OCI-LY1 (cell line): ENCODE measurements around the gene PTPRN2.

Experiments
- H2AFZ ChIP-seq: fragments of 200-600 bp; sonication (generic), shearing (Covaris generic); 2 replicates; pipeline ENCODE4 v1.6.0; 2014; ENCODE audit warnings: antibody characterized with exemption, mild to moderate bottlenecking, low read length
- H3F3A ChIP-seq: fragments of 200-600 bp; sonication (generic), shearing (Covaris generic); 2 replicates; pipeline ENCODE4 v1.6.0; 2014; ENCODE audit warnings: mild to moderate bottlenecking, antibody characterized with exemption, low read length, moderate library complexity; ENCODE audit not compliant: insufficient read depth
- H3K27ac ChIP-seq: fragments of 200-600 bp; sonication (generic); 2 replicates; pipeline ENCODE4 v1.5.1; 2014; ENCODE audit warnings: low read length, mixed run types, mild to moderate bottlenecking, low read depth; ENCODE audit not compliant: poor library complexity, severe bottlenecking
- H3K27me3 ChIP-seq: fragments of 200-600 bp; sonication (generic); 2 replicates; pipeline ENCODE4 v1.6.0; 2014; ENCODE audit warnings: antibody characterized with exemption, mild to moderate bottlenecking, low read length, moderate library complexity; ENCODE audit not compliant: insufficient read depth
- H3K36me3 ChIP-seq: fragments of 200-600 bp; sonication (generic); 2 replicates; pipeline ENCODE4 v1.6.1; 2014; ENCODE audit warnings: mild to moderate bottlenecking, antibody characterized with exemption, low read length, moderate library complexity, mixed read lengths; ENCODE audit not compliant: insufficient read depth
- H3K4me1 ChIP-seq: fragments of 200-600 bp; sonication (generic); 2 replicates; pipeline ENCODE4 v1.5.1; 2014; ENCODE audit warnings: mild to moderate bottlenecking, low read length, moderate library complexity; ENCODE audit not compliant: insufficient read depth, severe bottlenecking
- H3K4me2 ChIP-seq: fragments of 200-600 bp; sonication (generic), shearing (Covaris generic); 2 replicates; pipeline ENCODE4 v1.6.1; 2014; ENCODE audit warnings: low read length
- H3K4me3 ChIP-seq: fragments of 200-600 bp; sonication (generic); 2 replicates; pipeline ENCODE4 v1.5.1; 2014; ENCODE audit warnings: low read length, low read depth, mild to moderate bottlenecking, mixed read lengths; ENCODE audit not compliant: poor library complexity, severe bottlenecking
- H3K79me2 ChIP-seq: fragments of 200-600 bp; shearing (Covaris generic); 2 replicates; pipeline ENCODE4 v1.6.1; 2016; ENCODE audit warnings: mixed run types, low read length, mixed read lengths; ENCODE audit not compliant: insufficient read depth
- H3K9ac ChIP-seq: fragments of 200-600 bp; sonication (generic), shearing (Covaris generic); 2 replicates; pipeline ENCODE4 v1.6.1; 2014; ENCODE audit warnings: mild to moderate bottlenecking, low read length, mixed read lengths
- H3K9me2 ChIP-seq: fragments of 200-600 bp; sonication (generic), shearing (Covaris generic); 2 replicates; pipeline ENCODE4 v1.6.1; 2014; ENCODE audit warnings: low read depth, mild to moderate bottlenecking, low read length, mixed read lengths
- H3K9me3 ChIP-seq: fragments of 200-600 bp; shearing (Covaris generic); 2 replicates; pipeline ENCODE4 v1.6.1; 2014; ENCODE audit warnings: low read length, mixed read lengths
- H4K20me1 ChIP-seq: fragments of 200-600 bp; sonication (generic), shearing (Covaris generic); 2 replicates; pipeline ENCODE4 v1.6.0; 2016; ENCODE audit warnings: mild to moderate bottlenecking, low read length; ENCODE audit not compliant: insufficient read depth
- EZH2 ChIP-seq: fragments of 200-600 bp; sonication (generic), shearing (Covaris generic); IDR thresholded peaks from 2 replicates; pipeline ENCODE4 v1.8.0; 2017; ENCODE audit warnings: borderline replicate concordance, mixed run types, mild to moderate bottlenecking, antibody characterized with exemption, low read length, moderate library complexity, mixed read lengths
- TF ChIP-seq, protein P1 (sequence below): fragments of 200-600 bp; sonication (generic), shearing (Covaris generic); IDR thresholded peaks from 2 replicates; pipeline ENCODE4 v1.5.1; 2017; ENCODE audit warnings: mild to moderate bottlenecking, antibody characterized with exemption, low read length, moderate library complexity, mixed read lengths

The PTPRN2 gene

DNA sequence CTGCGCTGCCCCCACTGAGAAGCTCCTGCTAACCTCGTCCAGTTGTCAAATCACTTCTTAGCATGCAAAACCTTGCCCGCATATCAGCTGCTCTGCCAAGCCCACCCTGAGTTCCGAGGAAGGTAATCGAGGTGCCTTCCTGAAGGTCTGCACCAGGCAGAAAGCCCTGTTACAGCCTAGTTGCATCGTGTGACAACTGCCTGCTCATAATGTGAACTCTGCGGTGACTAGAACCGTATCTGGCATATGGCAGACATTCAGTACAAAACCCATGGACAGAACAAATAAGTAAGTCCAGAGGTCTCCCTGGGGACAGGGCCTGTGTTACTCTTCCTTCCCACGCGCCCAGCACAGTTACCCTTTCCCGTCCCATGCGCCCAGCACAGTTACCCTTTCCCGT lies 856.5 kb downstream of the PTPRN2 start:
- H3K9me3 ChIP-seq, result no peaks in the 10 kb centered on the region
- H3K4me3 ChIP-seq, result no peak overlapping the region
- H3K9ac ChIP-seq, result no peak overlapping the region
- H3K27me3 ChIP-seq, result no peaks in the 10 kb centered on the region
- H3K4me1 ChIP-seq, result no peaks in the 10 kb centered on the region
- no peak overlapping the region for H3K27ac ChIP-seq
- no peaks in the 10 kb centered on the region for H3K9me2 ChIP-seq
- TF ChIP-seq, protein P1, sequence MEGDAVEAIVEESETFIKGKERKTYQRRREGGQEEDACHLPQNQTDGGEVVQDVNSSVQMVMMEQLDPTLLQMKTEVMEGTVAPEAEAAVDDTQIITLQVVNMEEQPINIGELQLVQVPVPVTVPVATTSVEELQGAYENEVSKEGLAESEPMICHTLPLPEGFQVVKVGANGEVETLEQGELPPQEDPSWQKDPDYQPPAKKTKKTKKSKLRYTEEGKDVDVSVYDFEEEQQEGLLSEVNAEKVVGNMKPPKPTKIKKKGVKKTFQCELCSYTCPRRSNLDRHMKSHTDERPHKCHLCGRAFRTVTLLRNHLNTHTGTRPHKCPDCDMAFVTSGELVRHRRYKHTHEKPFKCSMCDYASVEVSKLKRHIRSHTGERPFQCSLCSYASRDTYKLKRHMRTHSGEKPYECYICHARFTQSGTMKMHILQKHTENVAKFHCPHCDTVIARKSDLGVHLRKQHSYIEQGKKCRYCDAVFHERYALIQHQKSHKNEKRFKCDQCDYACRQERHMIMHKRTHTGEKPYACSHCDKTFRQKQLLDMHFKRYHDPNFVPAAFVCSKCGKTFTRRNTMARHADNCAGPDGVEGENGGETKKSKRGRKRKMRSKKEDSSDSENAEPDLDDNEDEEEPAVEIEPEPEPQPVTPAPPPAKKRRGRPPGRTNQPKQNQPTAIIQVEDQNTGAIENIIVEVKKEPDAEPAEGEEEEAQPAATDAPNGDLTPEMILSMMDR, result no peak
- no peak for TF ChIP-seq EZH2
- no peaks in the 10 kb centered on the region for H4K20me1 ChIP-seq
- no peaks in the 10 kb centered on the region for H3K79me2 ChIP-seq
- H3K4me2 ChIP-seq, result no peak overlapping the region
- H3K36me3 ChIP-seq, result no peaks in the 10 kb centered on the region
- H3F3A ChIP-seq, result no peaks in the 10 kb centered on the region
- H2AFZ ChIP-seq, result no peak overlapping the region

DNA sequence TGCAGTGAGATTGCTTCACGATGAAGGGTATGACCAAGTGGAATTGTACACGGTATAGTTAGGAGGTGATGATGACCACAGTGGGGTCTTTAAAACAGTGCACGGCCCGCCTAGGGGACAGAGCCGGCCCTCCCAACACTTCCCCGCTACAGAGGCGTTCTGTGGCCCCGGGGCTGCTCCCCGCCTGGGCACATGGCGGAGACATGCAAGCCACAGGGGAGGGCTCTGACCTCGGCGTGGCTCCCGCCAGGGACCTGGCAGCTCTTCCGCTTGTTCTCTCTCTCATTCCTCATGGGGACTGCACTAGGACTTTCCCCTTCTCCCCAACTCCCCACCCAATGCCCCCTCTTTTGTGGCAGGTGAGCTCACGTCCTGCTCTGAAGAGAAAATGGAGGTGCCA lies 857.0 kb downstream of the PTPRN2 start:
- no peak for TF ChIP-seq EZH2
- TF ChIP-seq, protein P1, result no peak
- Histone ChIP-seq H3K27ac (no peak overlapping the region), H3K4me3 (no peak overlapping the region), H3K79me2 (no peaks in the 10 kb centered on the region), H3K36me3 (no peaks in the 10 kb centered on the region), H3K27me3 (no peaks in the 10 kb centered on the region), H3K9me3 (no peaks in the 10 kb centered on the region), H3K9me2 (no peaks in the 10 kb centered on the region), H3F3A (no peaks in the 10 kb centered on the region), H3K9ac (no peak overlapping the region), H3K4me1 (no peaks in the 10 kb centered on the region), H4K20me1 (no peaks in the 10 kb centered on the region), H2AFZ (no peak overlapping the region), H3K4me2 (no peak overlapping the region)

DNA sequence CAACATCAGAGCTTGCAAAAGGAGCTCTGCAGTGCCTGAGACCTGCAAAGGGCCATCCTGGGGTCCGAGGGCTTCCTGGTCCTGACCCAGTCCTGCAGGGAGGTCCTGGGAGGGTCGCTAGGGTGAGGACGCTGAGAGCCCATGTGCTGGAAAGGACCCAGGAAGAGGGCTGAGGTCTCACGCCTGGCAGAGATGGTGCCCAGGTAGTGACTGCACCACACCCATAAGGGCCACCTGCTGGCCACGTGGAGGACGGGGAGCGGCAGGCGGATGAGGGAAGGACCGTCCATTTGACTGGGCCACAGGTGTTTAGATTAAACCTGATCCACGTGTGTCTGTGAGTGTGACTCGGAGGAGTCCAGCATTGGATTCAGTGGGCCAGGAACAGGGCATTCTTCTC lies 858.1 kb downstream of the PTPRN2 start:
- TF ChIP-seq EZH2, result no peak
- TF ChIP-seq, protein P1, result no peak
- Histone ChIP-seq H2AFZ (no peak overlapping the region), H3K4me2 (no peak overlapping the region), H4K20me1 (no peaks in the 10 kb centered on the region), H3K9me2 (no peaks in the 10 kb centered on the region), H3K36me3 (no peaks in the 10 kb centered on the region), H3K27ac (no peak overlapping the region), H3K4me3 (no peak overlapping the region), H3K9me3 (no peaks in the 10 kb centered on the region), H3F3A (no peaks in the 10 kb centered on the region), H3K27me3 (no peaks in the 10 kb centered on the region), H3K4me1 (no peaks in the 10 kb centered on the region), H3K79me2 (no peaks in the 10 kb centered on the region), H3K9ac (no peak overlapping the region)
